Endometrium (tissue), 2 donors: Measurements from ENCODE around the gene MUS81.
"Not testable (repeated sequence)": the region's sequence is repeated elsewhere in the genome, so short reads cannot be mapped to it uniquely, and the experiment has no call there.

ENCODE experiments used
- FAIRE-seq: peaks from 2 replicates; lab custom pipeline; 2012; peaks lifted over from hg19 to GRCh38; lab: Jason Lieb, UNC
- donor health status: control.
- donor health status: control.

The MUS81 gene, protein sequence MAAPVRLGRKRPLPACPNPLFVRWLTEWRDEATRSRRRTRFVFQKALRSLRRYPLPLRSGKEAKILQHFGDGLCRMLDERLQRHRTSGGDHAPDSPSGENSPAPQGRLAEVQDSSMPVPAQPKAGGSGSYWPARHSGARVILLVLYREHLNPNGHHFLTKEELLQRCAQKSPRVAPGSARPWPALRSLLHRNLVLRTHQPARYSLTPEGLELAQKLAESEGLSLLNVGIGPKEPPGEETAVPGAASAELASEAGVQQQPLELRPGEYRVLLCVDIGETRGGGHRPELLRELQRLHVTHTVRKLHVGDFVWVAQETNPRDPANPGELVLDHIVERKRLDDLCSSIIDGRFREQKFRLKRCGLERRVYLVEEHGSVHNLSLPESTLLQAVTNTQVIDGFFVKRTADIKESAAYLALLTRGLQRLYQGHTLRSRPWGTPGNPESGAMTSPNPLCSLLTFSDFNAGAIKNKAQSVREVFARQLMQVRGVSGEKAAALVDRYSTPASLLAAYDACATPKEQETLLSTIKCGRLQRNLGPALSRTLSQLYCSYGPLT

DNA sequence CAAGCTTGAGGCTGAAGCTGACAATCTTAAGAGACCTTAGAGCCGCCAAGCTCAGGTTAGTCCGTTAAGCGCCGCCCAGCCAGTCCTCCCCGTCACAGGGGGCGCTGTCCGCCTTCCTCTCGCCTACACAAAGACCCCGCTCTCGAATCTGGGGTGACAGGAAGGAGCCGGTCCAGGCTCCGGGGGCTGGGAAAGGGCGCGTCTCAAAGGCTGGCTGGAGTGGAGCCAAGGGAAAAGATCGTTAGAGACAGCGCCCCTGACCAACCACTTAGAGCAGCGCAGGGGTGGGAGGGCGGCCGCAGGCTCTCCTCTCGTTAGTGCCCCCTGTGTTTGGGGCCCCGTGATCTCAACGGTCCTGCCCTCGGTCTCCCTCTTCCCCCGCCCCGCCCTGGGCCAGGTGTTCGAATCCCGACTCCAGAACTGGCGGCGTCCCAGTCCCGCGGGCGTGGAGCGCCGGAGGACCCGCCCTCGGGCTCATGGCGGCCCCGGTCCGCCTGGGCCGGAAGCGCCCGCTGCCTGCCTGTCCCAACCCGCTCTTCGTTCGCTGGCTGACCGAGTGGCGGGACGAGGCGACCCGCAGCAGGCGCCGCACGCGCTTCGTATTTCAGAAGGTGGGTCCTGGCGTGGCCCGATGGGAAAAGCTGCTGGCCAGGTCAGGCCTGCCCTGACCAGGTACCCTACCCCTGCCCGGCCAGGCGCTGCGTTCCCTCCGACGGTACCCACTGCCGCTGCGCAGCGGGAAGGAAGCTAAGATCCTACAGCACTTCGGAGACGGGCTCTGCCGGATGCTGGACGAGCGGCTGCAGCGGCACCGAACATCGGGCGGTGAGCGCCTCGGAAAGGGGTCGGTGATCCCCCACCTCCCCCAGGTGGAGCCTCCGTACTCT is at the start of gene MUS81:
TSS of gene MUS81 (plus strand) at position 156 of the 887 bp plus-strand sequence. CDS start at position 477, 321 bp downstream.
- FAIRE-seq, result no peak

DNA sequence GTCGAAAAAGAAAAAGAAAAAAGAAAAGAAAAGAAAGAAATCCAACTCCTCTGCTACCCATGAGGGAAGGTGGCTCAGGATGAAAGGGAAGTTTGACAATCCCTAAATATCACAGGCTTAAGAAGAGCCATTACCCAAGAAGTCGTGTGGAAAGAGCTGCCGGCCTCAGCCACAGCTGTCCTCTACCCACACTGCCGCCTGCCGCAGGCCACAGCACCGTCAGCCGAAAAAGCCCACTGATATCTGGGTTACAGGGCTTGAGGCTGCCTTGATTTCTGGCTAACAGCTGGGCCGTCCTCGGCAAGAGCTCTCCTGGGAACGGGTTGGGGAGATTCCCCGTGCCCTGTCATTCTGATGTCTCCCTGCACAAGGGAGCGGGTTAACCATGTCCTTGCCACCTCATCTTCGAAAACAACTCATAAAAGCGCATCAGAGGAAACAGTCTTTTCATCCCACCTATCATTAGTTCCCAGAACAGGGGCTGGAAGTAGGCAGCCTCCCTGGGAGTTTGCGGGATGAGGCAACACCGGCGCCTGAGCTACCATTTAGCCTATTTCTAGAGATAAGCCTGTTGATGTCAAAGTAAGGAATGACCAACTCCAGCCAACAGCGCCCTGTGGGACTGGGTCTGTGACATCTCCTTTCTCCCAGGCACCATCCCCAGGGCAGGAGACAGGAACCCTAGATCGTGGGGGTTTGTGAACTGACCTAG is 48.3 kb upstream of the MUS81 start:
- no peak for FAIRE-seq

DNA sequence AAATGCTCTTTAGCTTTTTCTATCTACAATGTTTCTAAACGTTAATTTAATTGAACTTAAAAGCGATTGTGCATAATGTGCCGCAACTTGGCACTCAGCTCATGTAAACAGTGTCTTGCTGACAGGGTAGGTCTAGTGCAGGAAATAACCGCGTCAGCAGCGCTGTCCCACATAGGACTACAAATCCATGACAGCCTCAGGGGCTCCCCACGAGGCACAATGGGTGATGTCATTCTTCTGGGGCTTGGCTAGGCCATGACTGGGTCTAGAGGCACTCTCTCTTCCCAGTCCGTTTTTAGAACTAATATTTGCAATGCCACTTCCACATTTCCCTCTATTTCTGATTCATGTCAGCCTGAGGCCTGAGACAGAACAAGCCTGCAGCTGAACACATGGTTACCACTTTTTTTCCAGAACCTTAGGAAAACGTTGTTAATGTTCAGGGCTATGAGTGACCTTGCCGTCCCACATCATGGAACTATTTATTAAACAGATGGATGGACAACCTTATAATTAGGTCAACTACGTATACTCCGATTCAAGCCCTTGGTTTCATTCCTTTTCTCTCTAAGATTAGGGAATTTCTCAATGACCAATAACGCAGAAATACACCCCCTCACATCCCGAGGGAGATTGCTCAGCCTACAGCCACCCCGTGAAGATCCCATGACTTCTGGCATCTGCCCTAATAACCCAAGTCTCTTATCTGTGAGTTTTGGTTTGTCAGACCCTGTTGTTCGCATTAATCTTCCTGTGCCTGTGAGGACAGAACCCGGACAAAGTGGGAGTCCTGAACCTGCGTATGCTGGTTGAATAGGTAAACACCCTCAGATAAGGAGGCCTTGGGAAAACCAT is 45.9 kb upstream of the MUS81 start:
- FAIRE-seq, result no peak

DNA sequence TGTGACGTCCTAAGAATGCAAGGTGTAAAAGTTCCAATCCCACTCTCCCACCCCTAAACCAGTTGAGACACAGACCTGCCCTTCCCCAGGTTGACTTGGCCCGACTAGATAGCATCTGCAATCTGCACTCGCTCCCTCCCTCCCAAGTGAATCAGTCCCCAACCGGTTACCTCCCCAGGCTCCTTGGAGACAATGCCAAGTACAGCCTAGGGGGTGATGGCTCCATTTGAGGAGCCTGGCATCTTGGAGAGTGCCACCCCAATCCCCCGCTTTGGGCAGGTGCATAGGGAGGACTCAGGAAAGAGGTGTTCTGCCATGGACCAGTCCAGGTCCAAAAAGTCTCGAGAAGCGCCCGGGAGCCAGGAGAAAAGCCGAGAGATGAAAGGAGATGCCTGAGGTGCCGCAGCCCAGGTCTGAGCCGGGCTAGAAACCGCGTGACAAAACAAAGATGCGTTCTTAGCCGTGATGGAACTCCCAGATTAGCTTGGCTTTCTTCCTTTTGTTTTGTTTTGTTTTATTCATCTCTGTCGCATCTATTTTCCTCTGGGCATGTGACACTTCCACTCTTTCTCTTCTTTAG is 45.2 kb upstream of the MUS81 start:
- no peak for FAIRE-seq

DNA sequence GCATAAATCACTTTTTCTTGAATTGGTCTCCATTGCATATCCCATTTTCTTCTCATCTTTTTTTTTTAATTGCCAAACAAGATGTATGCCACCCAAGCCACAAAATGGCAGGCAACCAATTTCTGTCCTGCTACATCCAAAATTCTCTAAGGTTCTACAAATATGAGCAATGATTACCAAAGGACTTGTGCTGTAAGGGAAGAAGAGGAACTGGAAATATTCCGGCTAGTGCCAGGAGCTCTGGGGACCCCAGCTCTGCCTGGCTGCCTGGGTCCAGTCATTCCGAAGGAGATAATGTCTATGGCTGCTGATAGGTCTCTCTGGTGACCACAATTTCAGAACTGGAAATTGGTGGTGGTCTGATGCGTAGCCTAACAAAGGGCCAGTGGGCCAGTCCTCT is 43.5 kb upstream of the MUS81 start:
- FAIRE-seq, result no peak

DNA sequence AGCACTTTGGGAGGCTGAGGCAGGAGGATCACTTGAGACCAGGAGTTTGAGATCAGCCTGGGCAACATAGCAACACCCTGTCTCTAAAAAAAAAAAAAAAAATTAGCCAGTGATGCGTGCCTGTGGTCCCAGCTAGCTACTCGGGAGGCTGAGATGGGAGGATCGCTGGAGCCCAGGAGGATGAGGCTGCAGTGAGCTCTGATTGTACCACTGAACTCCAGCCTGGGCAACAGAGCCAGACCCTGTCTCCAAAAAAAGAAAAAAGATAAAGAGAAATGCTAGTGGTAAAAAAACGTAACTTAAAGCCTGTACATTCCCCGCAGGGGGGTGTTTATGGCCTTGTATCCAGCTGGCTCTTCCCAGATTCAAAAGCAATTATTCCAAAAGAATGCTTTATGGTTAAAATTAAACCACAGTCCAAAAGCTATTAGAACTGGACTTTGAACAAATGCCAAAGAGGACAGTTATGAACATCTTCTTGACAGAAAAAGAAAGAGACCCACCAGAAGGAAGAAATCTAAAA is 42.9 kb upstream of the MUS81 start:
- no peak for FAIRE-seq

DNA sequence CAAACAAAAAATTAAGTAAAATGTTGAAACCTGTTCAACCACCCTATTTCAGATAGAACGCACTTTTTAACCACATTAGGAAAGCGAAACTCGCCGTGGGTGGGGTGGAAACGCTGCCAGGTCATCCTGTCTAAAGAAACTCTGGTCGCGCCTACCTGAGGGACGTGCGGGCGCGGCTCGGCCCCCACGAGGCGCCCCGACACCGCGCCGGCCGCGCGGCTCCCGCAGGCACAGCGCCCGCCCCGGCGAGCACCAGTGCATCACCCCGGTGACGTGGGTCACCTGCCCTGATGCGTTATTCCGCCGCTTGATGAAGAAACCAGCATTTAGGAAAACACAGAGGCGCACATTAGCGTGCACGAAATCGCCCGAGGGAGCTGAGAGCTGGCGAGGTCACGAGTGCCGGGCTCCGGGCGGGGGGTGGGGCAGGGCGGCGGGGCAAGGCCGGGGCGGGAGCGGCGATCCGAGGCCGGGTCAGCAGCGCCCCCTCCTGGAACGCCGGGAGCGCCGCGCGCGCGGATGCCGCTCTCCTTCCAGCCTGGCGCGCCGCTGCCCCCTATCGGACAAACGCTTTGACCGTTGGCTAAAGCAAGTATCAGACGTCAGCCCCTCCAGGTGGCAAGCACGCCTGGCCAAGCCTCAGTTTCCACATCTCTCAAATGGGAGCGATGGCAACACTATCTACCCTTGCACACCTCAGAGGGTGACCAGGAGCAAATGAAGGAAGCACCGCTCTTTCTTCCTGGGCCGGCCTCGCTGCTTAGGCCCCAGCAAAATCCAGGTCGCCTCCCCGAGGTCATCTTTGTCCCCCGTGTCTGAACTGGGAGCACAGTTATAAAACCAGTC is 42.2 kb upstream of the MUS81 start:
- no peak for FAIRE-seq

DNA sequence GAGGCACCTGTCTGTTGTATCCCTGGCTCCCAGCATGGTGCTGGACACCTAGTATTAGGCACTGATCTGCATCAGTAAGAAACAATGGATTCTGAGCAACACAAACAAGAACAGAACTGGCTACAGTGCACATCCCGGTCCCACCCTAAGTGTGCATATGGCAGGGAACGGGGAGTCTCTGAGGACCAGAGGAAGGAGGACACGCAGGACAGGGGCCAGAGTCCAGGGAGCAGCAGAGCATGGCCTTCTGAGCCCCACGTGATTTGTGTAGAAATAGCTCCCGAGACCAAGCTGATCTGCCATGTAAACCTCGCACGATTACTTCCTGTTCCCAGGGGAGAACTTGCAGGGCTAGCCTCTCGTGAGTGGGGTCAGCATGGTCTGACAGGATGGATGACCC is 39.1 kb upstream of the MUS81 start:
- no peak for FAIRE-seq

DNA sequence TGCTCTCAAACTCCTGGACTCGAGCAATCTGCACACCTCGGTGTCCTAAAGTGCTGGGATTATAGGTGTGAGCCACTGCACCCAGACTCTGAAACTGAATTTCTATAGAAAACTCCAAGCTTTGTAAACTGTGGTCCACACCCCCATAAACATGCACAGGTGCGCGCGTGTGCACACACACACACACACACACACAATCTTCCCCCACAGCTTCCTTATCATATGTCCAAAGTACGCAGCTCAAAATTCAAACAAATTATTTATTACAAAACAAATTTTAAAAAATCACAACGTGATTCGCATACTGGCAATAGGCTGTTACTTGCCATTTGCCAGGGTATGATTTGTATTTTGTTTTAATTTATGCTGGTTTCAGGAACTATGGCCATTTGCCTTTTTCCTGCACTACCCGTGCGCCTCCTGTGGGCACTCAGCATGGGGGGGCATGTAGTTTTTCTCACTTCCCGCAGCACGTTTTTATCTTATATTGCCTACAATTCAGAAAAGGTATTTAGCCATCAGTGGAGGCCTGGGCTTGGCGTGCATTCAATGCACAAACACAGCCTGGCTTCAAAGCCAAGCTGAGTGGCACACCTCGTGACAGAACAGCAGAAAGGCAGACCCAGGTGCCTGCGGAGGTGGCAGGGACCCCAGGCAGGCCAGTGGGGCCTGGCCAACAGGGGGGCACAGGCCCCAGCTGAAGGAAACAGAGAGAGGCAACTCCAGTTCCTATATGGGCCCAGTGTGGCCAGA is 37.3 kb upstream of the MUS81 start:
- no peak for FAIRE-seq

DNA sequence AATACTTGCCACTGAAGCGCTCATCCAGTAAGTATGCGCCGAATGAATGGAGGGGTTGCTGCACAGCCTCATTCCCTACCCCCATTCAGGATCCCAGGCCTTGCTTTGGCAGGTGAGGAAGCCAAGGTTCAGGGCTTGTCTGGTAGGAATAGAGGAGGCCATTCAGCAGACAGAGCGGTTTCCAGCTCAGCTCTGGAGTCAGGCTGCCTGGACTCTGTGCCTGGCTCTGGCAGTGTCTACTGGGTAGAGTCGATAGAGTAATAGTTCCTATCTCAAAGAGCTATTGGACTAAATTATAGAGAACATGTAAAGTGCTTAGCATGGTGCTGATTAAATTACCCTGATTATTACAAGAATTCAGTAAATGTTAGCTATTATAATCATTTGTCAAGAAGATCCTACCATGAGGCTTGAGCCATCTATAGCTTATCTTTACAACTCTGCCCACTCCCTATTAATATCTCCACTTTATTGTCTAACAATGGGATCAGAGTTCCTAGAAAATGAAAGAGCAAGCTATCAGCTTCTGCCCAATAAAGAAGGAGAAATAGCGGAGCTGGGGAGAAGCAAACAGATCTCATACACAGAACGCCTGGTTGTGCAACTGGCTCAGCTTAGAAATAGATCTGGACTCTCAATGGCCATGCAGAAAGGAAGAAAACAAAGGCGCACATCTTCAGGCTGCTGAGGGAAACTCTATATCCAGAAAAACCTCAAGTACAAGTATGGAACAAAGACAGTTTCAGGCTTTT is 33.1 kb upstream of the MUS81 start:
- no peak for FAIRE-seq

DNA sequence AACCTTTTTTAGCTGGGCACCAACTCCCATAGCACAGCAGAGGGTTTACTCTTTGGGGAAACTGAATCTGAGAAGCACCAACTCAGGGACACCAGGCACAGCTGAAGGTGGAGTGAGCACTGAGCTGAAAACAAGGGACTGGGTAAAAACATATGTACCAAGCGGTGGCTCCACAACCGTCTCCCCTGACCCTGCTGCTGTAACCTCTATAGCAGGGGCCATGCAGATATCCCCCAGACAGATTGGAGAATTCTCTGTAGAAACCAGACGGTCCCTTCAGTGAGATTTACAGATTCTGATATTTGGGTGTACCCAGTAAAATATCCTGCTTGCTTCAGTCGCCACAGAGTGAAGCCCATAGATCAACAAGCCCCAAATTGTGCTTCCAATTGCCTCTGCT is 30.8 kb upstream of the MUS81 start:
- no peak for FAIRE-seq

DNA sequence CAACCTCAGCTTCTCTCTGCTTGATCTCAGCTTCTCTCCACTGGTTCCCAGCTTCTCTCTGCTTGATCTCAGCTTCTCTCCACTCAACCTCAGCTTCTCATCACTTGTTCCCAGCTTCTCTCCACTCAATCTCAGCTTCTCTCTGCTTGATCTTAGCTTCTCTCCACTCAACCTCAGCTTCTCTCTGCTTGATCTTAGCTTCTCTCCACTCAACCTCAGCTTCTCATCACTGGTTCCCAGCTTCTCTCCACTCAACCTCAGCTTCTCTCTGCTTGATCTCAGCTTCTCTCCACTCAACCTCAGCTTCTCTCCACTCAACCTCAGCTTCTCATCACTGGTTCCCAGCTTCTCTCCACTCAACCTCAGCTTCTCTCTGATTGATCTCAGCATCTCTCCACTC is 28.0 kb upstream of the MUS81 start:
- not testable (repeated sequence) for FAIRE-seq

DNA sequence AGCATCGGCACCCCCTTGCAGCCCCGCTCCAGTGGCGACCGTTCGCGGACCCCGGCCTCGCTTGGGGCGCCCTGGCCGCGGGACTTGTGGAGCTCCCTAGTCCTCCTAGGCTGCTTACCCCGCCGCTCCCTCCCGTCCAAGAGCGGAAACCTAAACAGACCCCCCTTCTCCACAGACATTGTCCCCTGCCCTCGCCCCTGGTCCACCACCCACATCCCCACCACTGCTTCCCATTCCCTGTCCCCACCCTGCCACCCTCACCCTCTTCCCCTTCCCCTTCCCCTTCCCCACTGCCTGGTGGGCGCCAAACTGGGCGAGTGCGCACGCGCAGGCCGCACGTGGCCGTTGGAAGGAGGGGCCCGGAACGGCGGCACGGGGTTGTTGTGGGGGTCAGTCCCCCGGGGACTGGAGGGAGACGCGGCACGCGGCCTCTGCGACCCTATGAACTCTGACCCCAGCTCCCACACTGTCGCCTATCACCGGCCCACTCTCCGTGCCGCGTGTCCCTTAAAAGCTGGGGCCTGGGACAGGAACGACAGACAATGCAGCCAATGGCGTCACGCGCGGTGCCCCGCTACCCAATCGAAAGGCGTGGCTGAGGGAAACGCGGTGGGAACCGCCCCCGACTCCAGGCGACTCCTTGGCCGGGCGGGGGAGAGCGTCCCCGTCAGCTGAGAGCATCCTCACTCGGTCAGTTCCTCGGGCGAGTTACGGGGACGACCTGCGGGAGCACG is 26.8 kb upstream of the MUS81 start, which contains the start of gene SNX32:
TSS of gene SNX32 (plus strand) at position 667 of the 734 bp plus-strand sequence. CDS start 103 bp downstream, outside the sequence.
- peak; percentile 70 for FAIRE-seq

DNA sequence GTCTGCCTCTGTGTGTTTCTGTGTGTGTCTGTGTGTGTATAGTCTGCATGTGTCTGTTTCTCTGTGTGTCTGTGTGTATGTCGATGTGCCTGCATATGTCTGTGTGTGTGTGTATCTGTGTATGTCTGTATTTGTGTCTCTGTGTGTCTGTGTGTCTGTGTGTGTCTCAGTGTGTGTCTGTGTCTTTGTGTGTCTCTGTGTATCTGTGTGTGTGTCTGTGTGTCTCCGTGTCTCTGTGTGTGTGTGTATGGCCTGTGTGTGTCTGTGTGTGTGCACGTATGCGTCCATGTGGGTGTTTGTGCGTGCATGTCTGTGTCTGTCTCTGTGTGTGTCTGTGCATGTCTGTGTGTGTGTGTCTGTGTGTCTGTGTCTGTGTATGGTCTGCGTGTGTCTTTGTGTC is 26.0 kb upstream of the MUS81 start:
- FAIRE-seq, result no peak

DNA sequence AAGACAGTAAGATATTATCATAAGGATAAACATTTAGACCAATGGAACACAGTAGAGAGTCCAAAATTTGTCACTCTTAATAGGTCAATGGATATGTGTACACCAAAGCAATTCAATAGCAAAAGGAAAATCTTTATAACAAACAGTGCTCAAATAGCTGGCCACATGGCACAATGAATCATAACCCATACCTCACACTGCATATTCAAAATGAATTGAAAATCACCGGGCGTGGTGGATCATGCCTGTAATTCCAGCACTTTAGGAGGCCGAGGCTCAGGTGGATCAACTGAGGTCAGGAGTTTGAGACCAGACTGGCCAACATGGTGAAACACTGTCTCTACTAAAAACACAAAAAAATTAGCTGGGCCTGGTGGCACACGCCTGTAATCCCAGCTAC is 18.1 kb upstream of the MUS81 start:
- FAIRE-seq, result no peak

DNA sequence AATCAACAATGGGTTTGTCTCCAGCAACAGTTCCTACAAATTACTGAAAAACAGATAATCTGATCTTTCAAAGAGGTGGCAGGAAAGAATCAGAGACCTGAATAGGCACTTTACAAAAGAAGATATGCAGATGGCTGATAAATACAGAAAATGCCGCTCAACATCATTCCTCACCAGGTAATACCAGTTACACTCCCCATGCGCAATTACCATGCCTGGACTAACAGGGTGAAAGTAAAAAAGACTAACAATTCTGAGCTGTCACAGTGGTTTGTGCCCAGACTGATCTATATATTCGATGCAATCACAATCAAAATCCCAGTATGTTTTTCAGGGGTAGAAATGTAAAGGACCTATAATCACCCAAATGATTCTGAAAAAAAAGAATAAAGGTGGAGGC is 16.4 kb upstream of the MUS81 start:
- FAIRE-seq, result no peak

DNA sequence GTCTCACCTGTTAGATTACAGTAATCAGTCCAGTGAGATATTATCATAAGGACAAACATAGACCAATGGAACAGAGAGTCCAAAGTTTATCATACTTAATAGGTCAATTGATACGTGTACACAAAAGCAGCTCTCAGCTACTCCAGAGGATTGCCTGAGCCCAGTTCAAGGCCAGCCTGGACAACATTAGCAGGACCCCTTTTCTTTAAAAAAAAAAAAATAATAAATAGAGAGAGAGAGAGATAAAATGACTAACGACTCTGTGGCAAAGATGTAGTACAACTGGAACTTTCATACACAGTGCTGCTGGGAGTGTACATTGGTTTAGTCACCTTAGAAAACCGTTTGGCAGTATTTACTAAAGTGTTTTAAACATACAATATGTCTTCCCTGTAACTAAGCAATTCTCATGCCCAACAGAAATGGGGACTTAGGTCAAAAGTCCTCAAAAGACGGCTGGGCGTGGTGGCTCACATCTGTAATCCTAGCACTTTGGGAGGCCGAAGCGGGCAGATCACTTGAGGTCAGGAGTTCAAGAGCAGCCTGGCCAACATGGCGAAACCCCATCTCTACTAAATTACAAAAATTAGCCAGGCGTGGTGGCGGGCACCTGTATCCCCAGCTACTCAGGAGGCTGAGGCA is 15.9 kb upstream of the MUS81 start:
- FAIRE-seq, result no peak
